Measurements from ENCODE around the gene FAM228A.

FAM228A gene

DNA sequence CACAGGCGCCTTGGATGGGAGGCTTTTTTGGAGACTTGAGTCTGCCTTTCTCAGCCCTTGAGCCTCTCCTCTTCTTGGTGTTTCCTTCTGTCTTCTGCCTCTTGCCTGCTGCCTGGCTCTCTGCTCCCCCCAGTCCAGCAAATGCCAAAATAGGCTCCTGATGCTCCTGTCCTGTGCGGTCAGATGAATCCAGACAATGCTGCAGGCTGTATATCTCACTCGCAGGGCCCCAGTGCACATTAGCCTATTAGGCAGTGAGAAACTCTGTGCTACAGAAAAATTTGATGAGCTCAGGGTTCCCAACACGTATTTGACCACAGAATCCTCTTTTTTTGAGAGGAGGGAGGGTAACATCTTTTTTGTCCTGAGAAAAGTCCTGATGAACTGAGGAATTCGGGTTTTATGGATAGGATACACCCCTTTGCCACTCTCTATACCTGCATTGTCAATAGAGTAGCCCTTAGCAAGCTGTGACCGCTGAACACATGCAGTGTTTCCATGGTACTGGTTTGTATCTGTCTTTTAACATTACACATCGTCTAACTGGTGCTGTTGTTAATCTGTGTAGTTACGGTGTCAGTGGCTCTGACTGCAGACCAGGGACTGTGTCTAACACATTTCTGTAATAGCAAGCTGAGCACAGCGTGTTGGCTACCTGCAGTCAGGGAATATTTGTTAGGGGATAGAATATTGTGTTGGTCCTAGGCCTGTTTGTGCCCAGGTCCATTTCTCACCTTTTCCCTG, 50.8 kb downstream of the FAM228A start:
- no peak for DNase-seq (ENCODE audit: low spot score)

DNA sequence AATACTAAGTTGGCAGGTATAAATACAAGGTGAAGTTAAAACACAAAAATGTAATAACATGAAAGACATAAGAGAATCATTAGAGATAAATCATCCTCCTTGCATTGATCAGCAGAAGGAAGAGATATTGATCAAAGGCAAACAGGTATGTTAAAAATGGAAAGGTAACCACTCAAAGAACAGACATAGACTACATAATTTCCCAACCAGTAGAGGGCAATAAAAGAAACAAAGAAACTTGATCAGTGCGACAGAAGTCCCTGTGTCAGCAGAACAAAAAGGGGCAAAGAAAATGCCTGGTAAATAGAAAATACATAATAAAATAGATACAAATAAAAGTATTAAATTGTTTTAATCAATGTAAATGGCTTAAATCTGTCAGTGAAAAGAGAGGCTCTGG, 53.6 kb downstream of the FAM228A start:
- peak; percentile 67 for DNase-seq (ENCODE audit: low spot score)

DNA sequence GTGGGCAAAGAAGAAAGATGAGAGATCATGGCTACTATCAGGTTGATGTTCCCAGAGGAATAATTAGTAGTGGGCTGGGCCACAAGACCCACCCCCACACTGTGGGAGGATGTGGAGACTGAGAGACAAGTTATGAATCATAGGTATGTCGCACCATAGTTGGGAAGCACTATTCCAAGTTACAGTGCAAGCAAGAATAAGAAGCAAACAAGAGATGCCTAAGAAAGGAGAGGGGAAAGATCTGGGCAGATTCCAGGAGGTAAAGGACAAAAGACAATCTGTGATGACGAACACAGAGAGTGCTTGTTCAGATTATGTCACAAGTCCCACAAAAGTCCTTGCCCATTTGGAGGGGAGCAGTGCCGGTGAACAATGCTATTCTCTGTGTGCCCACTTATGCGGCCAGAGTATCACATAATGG, 56.6 kb downstream of the FAM228A start:
- DNase-seq (ENCODE audit: low spot score), result no peak

DNA sequence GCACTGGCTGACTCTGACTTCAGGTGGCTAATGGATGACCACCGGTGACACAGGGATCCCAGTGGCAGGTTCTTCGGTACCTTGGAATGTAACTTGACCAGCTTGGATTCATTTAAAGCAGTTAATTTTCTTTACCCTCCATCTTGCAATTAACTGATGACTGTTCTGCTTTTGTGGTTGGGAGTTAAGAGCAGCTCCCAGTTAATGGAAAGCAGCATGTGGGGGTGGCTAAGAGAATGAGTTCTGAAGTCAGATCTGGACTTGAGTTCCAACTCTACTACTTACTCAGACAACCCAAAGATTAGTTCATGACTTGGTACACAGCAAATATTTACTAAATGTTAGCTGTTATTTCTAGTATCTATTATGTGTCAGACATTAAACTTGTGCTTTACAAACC, 58.5 kb downstream of the FAM228A start:
- DNase-seq (ENCODE audit: low spot score), result no peak

DNA sequence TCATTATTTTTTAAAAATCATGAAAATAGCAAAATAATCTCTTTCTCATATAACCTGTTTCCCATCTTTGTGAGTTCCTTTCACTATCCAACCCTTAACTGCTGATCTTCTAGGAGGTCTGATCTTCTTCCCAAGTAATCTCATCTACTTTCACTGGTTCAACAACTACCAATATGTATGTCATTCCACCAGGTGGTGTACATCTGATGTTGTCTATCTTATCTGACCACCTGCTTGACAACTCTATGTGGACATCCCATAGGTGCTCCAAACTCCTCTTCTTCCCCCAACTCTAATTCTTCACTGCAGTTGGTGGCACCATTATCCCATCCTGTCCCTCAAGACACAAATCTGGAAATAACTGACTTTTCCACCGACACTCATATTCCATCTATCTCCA, 62.5 kb downstream of the FAM228A start:
- no peak for DNase-seq (ENCODE audit: low spot score)

DNA sequence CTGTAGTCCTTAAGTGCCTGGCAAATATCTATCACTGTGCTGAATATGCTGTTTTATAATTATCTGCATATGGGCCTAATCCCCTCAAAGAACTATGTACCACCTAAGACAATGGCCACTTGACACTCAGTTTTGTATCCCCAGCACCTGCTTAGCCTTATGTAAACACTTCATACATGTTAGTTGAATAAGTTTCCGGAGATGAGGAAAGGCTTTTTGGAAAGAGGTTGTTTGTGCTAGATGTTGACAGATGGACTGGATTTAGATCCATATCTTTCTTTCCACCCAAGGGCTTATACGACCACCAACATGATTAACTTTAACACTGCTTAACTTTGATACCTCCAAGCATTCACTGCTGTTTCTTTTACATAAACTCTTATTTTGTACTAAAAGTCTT, 63.3 kb downstream of the FAM228A start:
- no peak for DNase-seq (ENCODE audit: low spot score)

DNA sequence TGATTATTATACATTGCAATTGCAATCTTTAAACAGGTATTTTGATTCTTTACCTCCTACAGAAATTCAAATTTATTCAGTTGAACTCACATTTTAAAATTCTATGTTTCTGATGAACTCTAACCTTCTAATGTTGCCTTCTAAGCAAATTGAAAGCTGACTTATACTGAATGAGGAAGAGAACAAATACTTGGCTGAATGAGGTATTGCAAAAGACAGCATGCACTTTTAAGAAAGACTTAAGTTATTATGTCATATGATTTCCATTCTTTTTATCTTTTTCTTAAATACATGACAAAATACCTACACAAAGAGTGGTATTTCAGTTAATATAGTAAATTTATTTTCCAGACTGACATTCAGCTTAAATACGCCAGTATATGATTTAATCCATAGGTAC, 64.7 kb downstream of the FAM228A start:
- no peak for DNase-seq (ENCODE audit: low spot score)

Data from SW480 (cell line).